HG03103 (cell line): ENCODE measurements around the gene GARIN5A.

Experiments used
- ATAC-seq: cut with Tn5 transposase; IDR thresholded peaks from one replicate; pipeline ENCODE4 v1.9.1; 2021; ENCODE audit warnings: low read depth; ENCODE audit not compliant: unreplicated experiment

The GARIN5A gene

DNA sequence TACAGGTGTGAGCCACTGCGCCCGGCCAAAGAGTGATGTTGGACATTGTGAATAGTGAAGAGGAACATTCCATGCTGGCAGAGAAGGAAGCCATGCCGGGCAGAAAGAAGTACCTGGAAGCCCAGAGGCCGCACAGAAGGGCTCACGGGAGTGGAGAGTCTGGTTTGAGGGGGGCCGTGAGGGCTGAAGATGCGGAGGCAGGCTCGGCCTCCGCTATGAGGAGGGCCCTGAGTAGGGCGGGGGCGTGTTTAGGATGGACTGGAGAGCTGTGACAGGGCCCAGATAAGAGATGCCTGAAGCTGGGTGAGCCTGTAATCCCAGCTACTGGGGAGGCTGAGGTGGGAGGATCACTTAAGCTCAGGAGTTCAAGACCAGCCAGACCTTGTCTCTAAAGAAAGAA lies 32.7 kb upstream of the GARIN5A start:
- no peak for ATAC-seq

DNA sequence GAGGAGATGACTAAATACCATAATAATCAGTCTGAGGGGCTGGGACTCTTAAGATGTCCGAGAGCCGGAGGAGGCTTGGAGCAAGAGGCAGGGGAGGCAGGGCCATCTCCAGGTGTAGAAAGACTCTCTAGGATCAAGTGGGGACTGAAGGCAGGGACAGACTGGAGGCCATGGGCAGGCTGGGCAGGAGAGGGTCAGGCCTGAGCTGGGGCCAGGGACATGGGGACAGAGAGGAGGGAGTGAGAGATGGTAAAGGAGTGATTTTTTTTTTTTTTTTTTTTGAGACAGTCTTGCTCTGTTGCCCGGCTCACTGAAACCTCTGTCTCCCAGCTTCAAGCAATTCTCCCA lies 32.2 kb upstream of the GARIN5A start:
- ATAC-seq: no peak

DNA sequence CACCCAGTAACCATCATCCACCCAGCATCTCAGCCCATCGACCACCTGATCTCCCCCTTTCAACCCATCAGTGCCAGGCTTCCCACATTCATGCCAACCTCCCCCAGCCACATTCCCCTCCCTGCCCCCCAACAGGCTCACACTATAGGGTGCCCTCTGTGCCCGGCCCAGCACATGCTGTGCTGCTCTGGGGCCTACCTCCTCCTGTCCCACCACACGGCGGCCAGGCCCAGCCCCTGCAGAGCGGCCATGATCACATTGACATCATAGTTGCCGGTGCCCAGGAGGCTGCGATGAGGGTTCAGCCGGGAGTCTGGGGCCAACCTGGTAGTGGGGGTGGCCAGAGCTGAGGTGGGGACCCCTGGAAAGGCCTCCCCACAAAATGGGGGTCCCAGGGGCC lies 30.7 kb upstream of the GARIN5A start:
- no peak for ATAC-seq

DNA sequence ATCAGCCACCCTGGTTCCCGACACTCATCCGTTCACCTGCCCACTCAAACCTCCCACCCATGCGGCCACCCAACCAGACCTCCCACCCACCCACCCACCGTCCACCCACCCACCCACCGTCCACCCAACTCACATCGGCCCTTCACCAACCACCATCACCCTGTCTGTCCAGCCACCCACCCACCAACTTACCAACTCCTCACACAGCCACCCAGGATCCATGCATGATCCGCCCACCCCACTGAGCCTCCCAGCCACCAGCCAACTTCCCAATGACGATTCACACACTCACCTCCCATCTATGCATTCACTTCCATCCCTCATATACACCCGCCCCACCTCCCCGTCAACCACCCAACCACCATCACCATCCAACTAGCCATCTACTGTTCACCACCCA lies 30.1 kb upstream of the GARIN5A start:
- no peak for ATAC-seq

DNA sequence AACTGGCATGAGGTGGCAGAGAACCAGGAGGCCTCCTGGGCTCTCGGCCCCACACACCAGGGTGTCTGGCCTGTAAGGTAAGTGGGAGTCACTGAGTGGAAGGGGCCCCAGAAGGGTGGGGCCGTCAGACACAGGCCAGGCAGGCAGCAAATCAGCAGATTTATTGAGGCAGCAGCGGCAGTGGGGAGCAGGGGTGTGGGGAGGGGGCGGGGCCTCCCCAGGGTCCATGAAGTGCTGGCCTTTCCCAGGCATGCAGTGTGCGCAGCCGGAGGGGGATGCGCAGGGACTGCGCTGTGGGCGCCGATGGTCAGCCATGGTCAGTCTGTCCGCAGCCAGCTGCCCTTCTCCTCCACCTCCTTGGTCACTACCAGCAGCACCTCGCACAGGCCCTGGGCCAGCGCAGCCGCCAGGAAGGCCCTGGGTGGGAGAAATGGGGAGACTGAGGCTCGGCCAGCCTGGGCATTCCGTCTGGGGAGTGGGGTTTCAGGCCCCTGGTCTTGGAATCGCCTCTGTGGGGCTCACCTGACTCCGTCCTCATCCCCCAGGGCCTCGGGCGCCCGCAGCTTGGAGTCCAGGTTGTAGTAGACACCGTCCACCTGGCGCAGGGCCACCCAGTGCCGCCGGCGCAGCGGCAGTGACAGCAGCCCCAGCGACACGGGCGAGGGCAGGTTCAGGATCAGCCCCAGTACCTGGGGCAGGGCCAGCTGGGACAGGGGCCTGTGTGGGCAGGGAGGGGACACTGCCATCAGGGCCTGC lies 29.4 kb upstream of the GARIN5A start:
- no peak for ATAC-seq

DNA sequence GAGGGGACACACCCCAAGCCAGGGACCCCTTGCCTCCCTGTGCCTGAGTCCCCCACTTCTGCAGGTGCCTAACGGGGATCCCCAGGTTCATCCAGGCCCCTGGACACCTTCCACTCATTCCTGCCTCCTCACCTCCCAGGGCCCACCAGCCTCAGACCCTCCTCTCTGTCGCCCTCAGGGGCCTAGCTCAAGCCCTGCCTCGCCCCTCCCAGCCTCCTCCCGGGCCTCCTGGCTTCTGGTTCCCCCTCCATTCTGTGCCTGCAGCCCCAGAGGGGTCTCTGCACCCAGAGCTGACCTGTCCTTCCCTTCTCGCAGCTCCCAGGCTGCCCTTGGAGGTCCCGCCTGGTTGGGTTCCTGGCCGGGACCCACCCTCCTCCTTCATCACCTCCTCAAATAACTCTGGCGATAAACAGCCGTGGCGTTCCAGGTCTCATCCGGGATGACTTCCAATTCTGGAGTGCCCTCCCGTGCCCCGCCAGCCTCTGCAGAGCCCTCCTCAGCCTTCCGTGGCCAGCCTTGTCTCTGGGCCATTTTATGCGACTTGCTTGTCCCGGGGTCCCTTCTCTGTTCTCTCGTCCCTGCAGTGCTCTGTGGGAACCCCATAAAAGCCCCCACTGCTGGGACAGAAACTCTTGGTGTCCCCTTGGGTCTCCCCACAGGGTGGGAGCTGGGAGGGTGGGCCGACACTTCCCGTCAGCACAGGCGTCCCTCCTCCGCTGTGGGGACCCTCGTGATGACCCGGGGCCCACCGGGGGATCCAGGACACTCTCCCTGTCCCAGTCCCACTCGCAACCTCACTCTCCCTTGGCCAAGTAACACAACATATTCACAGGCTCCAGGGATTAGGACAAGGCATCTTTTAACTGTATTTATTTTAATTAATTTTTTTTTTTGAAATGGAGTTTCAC lies 25.2 kb upstream of the GARIN5A start:
- ATAC-seq: no peak

DNA sequence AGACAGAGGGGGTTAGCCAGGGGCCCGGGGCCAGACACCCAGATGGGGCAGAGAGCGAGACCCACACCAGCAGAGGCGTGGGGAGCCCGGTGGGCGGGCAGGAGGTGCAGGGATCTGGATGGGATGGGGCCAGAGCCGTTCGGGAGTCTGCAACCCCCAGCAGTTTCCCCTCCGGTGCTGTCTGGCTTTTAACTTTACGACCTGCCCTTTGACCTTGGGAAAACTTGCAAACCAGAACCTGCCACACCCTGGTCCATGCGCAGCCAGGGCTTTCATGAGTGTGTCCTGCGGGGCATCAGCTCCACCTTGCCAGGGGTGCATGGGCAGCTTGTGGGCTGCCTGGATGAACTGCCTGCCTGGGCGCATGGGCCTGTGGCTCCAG lies 24.5 kb upstream of the GARIN5A start:
- ATAC-seq: no peak

DNA sequence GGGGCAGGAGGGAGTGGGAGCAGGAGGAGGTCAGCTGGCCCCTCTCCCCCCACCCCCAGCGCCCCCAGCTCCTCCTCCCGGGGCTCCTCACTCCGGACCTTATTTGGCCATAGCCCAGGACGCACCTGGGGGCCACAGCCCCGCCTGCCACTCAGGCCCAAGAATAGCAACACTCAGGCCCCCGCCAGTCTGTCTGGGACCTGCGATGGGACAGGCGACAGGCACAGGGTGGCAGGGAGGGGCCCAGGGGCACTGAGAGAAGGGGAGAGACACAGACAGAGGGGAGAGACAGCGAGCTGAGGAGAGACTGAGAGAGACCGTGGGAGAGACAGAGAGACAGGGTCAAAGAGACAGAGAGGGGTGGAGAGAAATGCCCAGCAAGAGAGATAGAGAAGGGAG lies 24.1 kb upstream of the GARIN5A start:
- no peak for ATAC-seq

DNA sequence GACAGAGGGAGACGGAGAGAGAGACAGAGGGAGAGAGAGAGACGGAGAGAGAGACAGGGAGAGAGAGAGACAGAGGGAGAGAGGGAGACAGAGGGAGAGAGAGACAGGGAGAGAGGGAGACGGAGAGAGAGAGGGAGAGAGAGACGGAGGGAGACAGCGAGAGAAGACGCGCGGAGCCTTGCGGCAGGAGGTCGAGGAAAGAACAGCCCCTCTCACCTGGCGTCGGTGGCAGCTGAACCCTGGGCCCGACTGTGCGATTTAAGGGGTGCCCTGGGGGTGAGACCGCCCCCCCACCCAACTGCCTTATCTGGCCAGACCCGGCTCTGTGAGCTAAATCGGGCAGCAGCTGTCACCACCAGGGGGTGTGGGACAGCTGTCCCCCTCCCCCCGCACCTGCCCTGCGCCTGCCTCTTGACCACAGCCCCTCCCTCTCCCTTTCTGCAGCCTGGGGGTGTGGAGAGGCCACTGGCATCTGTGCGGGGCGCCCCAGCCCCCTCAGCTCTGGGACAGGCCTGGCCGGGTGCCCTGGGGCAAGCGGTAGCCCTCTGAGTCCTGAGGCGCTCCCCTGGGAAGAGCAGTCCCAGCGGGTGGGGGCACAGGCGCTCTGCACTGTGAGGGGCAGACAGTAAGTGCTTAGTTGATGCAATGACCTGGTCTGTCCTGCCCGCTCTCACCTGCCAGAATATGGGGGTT lies 23.6 kb upstream of the GARIN5A start:
- ATAC-seq: no peak

DNA sequence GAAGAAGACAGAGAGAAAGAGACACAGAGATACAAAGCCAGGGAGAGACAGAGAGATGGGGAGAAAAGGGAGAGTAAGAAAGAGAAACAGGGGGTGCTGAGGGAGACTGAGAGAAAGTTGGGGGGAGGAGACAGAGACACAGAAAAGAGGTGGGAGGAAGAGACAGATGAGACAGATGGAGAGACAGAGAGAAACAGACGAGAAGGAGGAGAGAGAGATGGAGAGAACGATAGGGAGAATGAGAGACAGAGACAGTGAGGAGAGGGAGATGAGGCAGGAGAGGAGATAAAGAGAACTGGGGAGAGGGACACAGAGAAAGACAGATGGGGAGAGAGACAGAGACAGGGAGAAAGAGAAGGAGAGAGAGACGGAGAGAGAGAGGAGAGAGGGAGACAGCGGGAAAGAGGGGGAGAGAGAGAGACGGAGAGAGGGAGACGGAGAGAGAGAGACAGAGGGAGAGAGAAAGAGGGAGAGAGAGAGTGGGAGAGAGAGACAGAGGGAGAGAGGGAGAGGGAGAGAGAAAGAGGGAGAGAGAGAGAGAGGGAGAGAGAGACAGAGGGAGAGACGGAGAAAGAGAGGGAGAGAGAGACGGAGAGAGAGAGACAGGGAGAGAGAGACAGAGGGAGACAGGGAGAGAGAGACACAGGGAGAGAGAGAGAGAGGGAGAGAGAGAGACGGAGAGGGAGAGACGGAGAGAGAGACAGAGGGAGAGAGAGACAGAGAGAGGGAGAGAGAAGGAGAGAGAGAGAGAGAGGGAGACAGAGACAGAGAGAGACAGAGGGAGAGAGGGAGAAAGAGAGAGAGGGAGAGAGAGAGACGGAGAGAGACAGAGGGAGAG lies 21.8 kb upstream of the GARIN5A start:
- ATAC-seq: no peak

DNA sequence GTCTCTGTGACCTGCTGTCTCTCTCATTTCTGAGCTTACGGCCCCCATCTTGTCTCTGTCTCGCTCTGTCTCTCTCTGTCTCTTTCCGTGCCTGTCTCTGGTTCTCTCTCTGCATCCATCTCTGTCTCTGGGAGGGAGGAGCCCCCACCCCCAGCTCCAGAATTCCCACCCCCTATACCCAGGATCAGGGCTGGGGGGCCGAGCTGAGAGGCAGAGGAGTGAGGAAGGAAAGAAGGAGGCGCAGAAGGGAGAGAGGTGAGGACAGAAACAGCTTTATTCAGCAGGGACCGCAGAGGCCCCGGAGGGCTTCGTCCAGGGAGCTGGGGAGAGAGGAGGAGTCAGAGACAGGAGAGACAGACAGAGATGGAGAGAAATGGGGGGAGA lies 20.4 kb upstream of the GARIN5A start:
- no peak for ATAC-seq

DNA sequence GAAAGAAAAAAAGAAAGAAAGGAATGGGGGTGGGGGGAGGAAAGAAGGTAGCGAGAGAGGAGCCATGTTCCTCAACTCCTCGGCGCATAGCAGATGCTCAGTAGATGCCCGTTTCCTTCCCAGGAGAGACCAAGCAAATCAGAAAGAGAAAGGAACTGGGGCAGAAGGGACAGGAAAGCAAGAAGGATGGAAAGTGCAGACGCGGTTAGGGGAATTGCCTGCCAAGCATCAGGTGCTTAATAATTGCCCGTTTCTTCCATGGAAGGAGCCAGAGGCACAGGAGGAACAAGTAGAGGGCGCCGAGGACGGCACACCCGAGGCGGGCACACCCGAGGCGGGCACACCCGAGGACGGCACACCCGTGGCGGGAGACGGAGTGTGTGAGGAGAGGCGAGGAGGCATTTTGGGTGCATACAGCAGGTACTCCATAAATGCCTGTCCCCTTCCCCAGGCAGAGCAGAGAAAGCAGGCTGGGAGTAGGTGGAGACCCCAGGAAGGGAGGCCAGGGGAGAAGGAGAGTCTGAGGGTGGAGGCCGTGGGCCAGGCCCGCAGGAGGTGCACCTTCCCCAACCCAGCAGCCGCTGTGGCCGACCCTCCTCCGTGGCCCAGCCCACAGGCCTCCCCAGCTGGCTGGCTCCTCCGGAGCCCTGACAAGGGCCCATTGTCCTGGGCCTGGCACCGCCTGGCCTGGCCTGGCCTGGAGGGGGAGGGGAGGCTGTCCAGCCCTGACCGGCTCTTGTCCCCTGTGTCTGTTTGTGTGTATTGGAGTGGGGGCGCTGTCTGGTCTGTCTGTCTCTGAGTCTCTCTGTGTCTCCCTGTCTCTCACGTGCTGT lies 19.8 kb upstream of the GARIN5A start:
- no peak for ATAC-seq

DNA sequence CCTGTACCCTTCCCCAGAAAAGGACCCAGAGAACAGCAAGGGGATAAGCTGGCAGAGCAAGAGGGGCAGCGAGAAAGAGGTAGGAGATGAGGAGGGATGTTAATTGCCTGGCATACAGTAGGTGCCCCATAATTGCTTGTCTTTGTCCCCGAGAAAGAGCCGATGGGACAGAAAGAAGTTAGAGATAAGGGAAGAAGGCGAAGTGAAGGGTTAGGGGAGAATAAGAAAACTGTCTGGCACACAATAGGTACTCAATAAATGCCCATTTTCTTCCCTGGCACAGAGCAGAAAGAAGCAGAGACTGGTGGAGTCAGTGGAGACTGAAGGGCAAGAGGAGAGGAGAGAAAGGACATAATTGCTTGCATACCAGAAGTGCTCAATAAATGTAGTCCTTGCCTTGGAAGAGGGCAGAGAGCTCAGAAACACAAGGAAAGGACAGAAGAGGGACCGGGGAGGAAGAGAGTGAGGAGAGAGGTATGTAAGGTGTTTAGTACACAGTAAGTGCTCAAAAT lies 18.4 kb upstream of the GARIN5A start:
- ATAC-seq: no peak

DNA sequence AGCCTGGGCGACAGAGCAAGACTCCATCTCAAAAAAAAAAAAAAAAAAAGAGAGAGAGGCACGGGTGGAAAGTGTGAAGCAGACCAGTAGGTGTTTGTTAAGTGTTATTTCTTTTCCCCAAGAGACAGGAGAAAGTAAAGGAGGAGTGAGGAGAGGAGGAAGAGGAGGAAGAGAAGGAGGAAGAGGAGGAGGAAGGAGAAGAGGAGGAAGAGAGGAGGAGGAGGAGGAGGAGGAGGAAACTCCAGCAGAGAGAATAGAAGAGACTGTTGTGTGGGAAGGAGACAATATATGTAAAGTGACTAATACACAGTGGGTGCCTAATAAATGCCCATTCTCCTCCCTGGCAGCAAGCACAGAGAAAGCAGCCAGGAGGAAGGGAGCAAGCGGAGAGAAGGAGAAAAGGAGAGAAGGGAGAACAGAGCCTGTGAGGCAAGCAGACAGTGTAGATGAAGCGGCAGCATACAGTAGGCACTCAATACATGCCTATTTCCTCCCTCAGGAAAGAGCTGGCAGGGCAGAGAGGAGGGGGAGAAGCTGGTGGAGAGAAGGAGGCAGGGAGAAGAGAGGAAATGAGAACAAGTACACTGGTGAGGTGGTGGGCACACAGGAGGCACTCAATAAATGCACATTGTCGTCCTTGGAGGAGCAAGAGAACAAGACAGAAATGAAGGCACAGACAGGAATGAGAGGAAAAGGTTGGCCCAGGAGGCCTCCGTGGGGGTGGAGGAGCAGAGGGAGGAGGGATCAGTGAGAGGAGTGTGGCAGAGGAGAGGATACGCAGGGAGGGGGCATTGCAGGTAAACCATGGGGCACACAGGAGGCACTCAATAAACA lies 17.8 kb upstream of the GARIN5A start:
- no peak for ATAC-seq

DNA sequence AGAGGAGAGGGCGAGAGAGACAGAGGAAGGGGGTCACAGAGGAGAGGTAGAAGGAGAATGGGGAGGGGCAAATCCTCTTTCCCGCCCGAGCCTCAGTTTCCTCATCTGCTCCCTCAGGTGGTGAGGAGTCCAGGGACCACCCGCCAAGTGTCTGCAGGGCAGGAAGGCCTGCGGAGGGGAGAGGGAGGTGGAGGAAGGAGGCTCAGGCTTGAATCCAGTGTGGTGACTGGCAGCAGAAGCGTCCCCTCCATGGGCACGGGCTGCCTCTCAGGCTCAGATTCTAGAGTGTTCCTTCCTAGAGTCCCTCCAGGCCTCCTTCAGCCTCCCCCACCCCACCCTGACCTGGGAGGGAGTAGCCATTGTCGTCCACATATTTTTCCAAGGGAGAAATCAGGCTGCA lies 16.5 kb upstream of the GARIN5A start:
- no peak for ATAC-seq

DNA sequence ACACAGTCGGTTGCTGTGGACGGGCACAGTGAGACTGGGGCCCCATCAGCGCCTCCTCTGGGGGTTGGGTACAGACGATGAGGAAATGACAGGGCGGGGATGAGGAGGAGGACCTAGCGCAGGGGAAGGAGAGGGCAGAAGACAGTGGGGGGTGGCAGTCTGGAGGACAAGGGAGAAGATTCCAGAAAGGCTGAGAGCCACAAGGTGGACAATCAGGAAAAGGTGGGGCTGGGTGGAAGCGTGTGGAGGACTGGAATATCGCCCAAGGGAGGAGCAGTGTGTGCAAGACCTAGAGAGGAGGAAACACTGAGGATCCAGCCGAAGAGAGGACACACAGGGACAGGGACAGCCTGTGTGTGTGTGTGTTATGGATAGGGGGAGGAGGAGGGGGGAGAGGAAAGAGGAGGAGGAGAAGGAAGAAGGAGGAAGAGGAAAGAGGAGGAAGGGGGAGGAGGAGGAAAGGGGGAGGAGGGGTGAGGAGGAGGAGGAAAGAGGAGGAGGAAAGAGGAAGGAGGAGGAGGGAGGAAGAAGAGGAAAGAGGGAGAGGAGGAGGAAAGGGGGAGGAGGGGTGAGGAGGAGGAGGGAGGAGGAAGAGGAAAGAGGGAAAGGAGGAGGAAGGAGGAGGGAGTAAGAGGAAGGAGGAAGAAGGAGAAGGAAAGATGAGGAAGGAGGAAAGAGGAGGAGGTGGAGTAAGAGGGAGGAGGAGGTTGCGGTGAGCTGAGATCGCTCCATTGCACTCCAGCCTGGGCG lies 15.8 kb upstream of the GARIN5A start:
- ATAC-seq: no peak

DNA sequence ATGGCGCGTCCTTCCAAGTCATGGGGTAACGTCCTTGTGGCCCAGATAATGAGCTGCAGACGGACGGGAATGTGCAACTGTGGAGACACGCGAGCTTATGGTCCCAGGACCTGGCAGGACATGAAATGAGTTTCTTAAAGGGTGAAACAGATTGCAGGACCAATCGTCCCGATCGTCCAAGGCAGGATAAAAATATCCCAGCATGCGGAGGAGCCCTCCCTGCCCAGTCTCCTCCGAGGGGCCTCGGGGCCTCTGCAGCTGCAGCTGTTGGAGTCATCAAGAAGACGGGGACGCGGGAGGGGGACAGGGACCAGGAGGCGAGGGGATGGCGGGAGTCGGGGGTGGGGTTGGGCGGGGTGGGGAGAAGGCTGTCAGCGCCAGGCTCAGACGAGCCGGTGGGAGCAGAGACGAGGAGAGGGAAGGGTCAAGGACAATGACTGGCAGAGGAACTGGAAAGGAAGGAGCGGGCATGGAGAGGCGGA lies 14.4 kb upstream of the GARIN5A start:
- no peak for ATAC-seq

DNA sequence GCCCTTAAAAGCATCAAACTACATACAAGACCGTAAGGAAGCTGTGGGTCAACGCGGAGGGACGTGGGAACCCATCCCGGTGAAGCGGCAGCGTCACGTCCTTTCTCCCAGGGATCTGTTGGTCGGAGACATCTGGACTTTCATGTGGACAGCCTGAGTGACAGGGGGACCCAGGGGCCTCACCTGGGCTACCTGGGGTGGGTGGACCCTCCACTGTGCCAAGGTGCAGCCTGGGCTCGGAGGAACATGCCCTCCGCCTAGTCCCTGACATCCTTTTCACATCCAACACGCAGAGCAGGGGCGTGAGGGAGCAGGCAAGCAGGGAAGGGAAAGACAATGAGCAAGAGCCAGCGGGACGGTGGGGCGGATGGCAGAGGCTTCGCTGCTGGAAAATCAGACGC lies 13.8 kb upstream of the GARIN5A start:
- no peak for ATAC-seq
